ENCODE measurements around the gene SIDT1. TPM values are rescaled to one million over a fixed set of nuclear protein-coding genes. Genes with fewer than 3 reads are reported as not detected.

SIDT1 gene
- total RNA-seq, 1 experiment from 2014 or later, result not detected

DNA sequence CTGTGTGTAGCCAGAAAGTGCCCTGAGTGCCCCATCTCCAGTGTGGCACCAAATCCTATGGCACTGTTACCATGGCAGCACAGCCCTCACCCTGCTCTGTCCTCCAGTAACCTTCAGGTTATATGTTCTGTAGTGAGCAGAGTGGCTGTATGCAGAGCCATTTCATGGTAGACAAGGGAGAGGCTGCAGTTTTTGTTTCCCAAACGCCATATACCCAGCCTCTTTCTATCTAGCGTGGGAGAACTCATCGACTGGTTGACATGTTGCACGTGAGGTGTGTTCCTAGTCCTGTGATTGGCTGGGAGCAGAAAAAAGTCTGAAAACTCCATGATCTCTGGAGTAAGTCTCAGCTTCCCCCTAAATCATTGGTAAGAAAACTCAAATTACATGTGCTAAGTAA lies 2.0 kb downstream of the SIDT1 start:
- Histone ChIP-seq H3K36me3 (no peaks in the 10 kb centered on the region), H3K9me3 (no peaks in the 10 kb centered on the region), H3K27me3 (peaks cover 74% of the 10 kb centered on the region), H3K4me3 (no peak overlapping the region)
- no peak for DNase-seq

DNA sequence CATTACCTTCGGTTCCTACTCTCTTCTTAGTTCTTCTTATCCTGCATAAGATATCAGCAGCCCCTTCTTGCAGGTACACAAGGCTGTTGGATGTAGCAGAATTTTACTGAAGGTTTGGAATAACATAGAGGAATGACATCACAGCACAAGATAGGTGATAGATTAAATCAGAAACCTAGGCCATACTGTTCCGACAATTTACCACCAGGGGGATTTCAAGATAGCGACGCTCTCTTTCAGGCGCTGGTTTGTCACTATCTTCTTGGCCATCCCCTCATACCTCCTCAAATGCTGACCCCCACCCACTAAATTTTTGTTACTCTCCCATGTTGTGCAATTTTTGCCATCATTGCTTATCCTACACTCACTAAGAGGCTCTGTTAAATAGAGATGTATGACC lies 3.5 kb downstream of the SIDT1 start:
- Histone ChIP-seq H3K36me3 (no peaks in the 10 kb centered on the region), H3K9me3 (no peaks in the 10 kb centered on the region), H3K27me3 (peaks cover 58% of the 10 kb centered on the region), H3K4me3 (no peak overlapping the region)
- DNase-seq, result no peak

- peaks cover 51% of the 10 kb centered on the region for H3K27me3 ChIP-seq
- H3K36me3 ChIP-seq, result no peaks in the 10 kb centered on the region
- H3K9me3 ChIP-seq, result peaks cover 4% of the 10 kb centered on the region
- no peak for DNase-seq
- no peak overlapping the region for H3K4me3 ChIP-seq
Observed at GRCh38 chr3:113536627-113537101, 4.3 kb downstream of the SIDT1 start.

DNA sequence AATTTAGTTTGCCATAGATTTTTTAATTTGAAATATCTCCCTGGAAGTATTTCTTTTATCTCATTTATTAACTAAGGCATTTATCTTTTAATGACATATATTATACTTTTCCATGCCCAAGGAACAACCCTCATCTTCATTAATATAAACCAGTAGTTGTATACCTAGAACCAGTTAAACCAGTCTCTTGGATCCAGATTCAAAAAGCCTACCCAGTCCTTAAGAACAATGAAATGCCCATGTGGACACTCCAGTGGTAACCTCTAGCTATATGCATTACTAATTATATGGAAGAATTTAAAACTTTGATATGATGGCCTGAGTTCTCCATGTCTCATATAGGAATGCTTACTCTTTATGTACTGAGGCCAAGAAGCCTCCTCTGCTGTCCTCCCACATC lies 4.8 kb downstream of the SIDT1 start:
- Histone ChIP-seq H3K4me3 (no peak overlapping the region), H3K27me3 (peaks cover 46% of the 10 kb centered on the region), H3K9me3 (peaks cover 6% of the 10 kb centered on the region)

GRCh38 chr3:113541519-113541918 lies 9.2 kb downstream of the SIDT1 start:
- peaks cover 9% of the 10 kb centered on the region for H3K9me3 ChIP-seq
- H3K4me3 ChIP-seq, result no peak overlapping the region
- H3K36me3 ChIP-seq, result no peaks in the 10 kb centered on the region
- peaks cover 10% of the 10 kb centered on the region for H3K27me3 ChIP-seq
- DNase-seq, result no peak

More for the DNA sequence above, 4.8 kb downstream of the SIDT1 start:
- H3K36me3 ChIP-seq, result no peaks in the 10 kb centered on the region
- no peak for DNase-seq

DNA sequence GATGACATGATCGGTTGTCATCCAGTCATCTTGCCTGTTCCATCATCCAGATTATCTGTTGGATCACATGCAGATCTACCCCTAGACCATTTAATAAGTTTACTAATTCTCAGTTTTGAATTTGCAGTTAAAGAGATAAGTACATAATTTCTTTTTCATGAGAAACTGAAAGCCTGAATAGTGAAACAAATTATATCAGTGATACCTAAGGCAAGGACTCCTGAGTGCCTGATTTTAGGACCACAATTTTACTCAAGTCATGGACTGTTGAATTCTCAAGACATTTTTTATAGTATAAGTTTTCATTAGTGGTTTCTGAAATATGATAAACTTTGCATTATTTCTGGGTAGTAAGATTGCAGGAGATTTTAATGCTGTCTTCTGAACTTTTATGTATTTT lies 13.2 kb downstream of the SIDT1 start:
- DNase-seq, result no peak
- Histone ChIP-seq H3K36me3 (no peaks in the 10 kb centered on the region), H3K27me3 (peaks cover 29% of the 10 kb centered on the region), H3K4me3 (no peak overlapping the region), H3K9me3 (peaks cover 11% of the 10 kb centered on the region)

GRCh38 chr3:113546414-113546893 lies 14.1 kb downstream of the SIDT1 start:
- Histone ChIP-seq H3K36me3 (no peaks in the 10 kb centered on the region), H3K27me3 (peaks cover 29% of the 10 kb centered on the region), H3K9me3 (peaks cover 9% of the 10 kb centered on the region), H3K4me3 (no peak overlapping the region)
- no peak for DNase-seq

GRCh38 chr3:113548501-113548900 lies 16.1 kb downstream of the SIDT1 start:
- Histone ChIP-seq H3K36me3 (no peaks in the 10 kb centered on the region), H3K9me3 (peaks cover 2% of the 10 kb centered on the region; the same call in 1 of the 2 replicates), H3K27me3 (peaks cover 29% of the 10 kb centered on the region), H3K4me3 (no peak overlapping the region)
- DNase-seq, result no peak

DNA sequence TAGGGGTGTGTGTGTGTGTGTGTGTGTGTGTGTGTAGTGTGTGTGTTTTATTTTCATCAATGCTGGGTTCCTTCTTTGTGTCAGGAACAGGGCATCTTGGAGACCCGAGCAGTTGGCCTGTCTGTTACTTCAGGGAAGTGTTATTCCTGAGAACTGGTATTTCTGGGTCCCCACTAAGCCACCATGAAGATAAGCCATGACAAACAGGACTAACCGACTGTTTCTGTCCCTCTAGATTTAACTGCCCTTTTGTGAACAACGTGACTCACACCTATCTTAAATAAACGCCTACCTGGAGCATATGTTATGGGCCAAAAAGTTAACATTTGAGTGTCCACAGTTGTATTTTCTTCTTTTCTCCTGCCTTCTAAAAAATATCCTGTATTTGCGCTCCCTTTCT lies 19.5 kb downstream of the SIDT1 start:
- Histone ChIP-seq H3K4me3 (no peak overlapping the region), H3K36me3 (no peaks in the 10 kb centered on the region), H3K9me3 (peaks cover 2% of the 10 kb centered on the region; the same call in 1 of the 2 replicates), H3K27me3 (peaks cover 18% of the 10 kb centered on the region)
- no peak for DNase-seq

GRCh38 chr3:113552851-113553250 lies 20.5 kb downstream of the SIDT1 start:
- H3K36me3 ChIP-seq, result no peaks in the 10 kb centered on the region
- peaks cover 2% of the 10 kb centered on the region; the same call in 1 of the 2 replicates for H3K9me3 ChIP-seq
- H3K4me3 ChIP-seq, result no peak overlapping the region
- no peak for DNase-seq
- peaks cover 10% of the 10 kb centered on the region for H3K27me3 ChIP-seq

- H3K36me3 ChIP-seq, result no peaks in the 10 kb centered on the region
- H3K9me3 ChIP-seq, result no peaks in the 10 kb centered on the region
- DNase-seq, result no peak
- no peak overlapping the region for H3K4me3 ChIP-seq
- H3K27me3 ChIP-seq, result peaks cover under 1% of the 10 kb centered on the region
Observed at GRCh38 chr3:113555138-113555537, 22.8 kb downstream of the SIDT1 start.

DNA sequence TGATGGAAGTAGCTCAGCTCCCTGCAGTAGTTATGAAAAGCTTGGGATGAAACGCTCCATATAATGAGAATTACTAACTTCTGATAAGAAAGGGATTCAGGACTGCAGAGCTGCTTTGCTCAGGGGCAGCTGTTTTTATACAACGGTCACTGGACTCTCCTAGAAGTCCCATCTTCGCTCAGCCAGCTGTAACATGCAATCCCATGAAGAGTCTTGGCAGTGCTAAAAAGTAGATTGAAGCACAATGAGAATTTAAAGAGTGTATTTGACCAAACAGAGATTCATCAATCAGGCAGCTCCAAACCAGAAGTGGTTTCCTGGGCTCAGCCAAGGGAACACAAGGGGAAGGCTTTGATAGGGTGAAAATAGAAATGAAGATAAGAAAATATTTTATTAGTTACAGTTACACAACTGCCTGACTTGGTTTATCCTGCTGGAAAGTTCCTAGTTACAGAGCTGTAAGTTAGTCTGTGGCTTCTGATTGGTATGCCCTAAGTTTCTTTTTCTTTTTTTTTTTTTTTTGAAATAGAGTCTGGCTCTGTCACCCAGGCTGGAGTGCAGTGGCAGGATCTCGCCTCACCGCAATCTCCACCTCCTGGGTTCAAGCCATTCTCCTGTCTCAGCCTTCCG lies 24.1 kb downstream of the SIDT1 start:
- H3K9me3 ChIP-seq, result no peaks in the 10 kb centered on the region

GRCh38 chr3:113556946-113557335 lies 24.6 kb downstream of the SIDT1 start:
- DNase-seq, result no peak
- Histone ChIP-seq H3K27me3 (peaks cover 3% of the 10 kb centered on the region), H3K9me3 (no peaks in the 10 kb centered on the region), H3K4me3 (no peak overlapping the region), H3K36me3 (no peaks in the 10 kb centered on the region)

More for the DNA sequence above, 24.1 kb downstream of the SIDT1 start:
- DNase-seq, result no peak
- Histone ChIP-seq H3K27me3 (no peaks in the 10 kb centered on the region; the same call in 1 of the 2 replicates), H3K36me3 (no peaks in the 10 kb centered on the region), H3K4me3 (no peak overlapping the region)

- Histone ChIP-seq H3K9me3 (no peaks in the 10 kb centered on the region), H3K36me3 (no peaks in the 10 kb centered on the region), H3K27me3 (peaks cover 3% of the 10 kb centered on the region), H3K4me3 (no peak overlapping the region)
- DNase-seq, result peak; percentile 17
Observed at GRCh38 chr3:113557374-113557773, 25.0 kb downstream of the SIDT1 start.

DNA sequence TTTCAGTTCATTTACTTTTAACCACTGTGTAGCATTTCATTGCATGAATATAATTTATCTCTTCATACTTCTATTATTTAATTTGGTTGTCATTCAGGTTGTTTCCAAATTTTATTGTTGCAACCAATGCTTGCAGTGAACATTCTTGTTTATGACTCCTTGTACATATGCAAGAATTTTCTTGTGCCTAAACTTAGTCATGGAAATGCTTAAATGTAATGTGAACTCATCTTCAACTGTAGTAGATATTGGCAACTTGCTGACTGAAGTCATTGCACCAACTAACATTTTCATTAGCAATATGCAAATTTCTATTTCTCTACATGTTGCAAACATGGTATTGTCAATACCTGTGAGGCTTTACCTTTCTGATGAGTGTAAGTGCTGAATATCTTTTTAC lies 26.7 kb downstream of the SIDT1 start:
- no peak overlapping the region for H3K4me3 ChIP-seq
- no peaks in the 10 kb centered on the region for H3K9me3 ChIP-seq
- no peaks in the 10 kb centered on the region for H3K36me3 ChIP-seq
- DNase-seq, result no peak
- peaks cover 7% of the 10 kb centered on the region for H3K27me3 ChIP-seq

DNA sequence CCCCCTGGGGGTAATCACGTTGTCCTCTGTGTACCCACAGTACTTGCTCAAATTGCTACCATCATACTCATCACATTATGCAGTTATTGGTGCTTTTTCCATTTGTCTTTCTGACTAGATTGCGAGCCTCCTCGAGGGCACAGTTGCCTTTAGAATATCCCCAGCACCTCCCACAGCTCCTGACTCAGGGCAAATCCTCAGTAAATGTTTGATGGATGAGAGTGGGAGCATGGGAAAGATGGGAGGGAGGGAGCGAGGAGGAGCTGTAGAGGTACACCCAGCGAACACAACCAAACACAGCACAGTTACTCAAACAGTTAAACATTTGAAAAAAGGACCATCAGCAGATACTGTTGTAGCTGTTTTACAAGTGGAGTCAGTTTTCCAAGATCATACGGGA lies 27.9 kb downstream of the SIDT1 start:
- no peak for DNase-seq
- H3K4me3 ChIP-seq, result no peak overlapping the region
- H3K27me3 ChIP-seq, result peaks cover 7% of the 10 kb centered on the region
- H3K9me3 ChIP-seq, result no peaks in the 10 kb centered on the region
- no peaks in the 10 kb centered on the region for H3K36me3 ChIP-seq

- Histone ChIP-seq H3K27me3 (peaks cover 10% of the 10 kb centered on the region), H3K4me3 (no peak overlapping the region), H3K36me3 (no peaks in the 10 kb centered on the region), H3K9me3 (no peaks in the 10 kb centered on the region)
- DNase-seq, result no peak
Observed at GRCh38 chr3:113560831-113561623, 28.7 kb downstream of the SIDT1 start.

Measured in MG63 (cell line).